Epidermal melanocyte (primary cell): ENCODE results near the gene ADGRD1.

Experiments used
- DNase-seq: peaks from one replicate; pipeline ENCODE4 v3.0.0; 2011; ENCODE audit warnings: low spot score; ENCODE audit not compliant: insufficient read length

Gene ADGRD1

GRCh38 chr12:131041968-131042833, 88.5 kb downstream of the ADGRD1 start:
- DNase-seq: no peak

DNA sequence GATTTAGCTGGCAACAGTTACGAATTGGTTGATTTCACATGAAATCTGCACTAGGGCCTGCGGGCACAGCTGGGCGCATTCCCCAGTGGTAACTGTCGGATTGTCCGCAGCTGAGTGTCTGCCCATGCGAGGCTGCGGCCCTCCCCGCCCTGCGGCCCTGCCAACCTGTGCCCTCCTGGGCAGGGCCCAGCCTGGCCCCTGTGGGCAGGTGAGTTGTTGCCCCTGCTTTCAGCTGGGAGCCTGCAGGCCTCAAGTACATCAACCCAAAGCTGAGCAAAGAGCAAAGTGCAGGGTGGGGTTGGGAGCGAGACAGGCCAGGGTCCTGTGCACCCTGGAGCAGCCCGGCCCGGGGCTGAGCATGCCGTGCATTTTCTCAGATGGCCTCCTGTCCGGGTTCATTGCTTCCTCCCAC, 89.1 kb downstream of the ADGRD1 start:
- DNase-seq: no peak

DNA sequence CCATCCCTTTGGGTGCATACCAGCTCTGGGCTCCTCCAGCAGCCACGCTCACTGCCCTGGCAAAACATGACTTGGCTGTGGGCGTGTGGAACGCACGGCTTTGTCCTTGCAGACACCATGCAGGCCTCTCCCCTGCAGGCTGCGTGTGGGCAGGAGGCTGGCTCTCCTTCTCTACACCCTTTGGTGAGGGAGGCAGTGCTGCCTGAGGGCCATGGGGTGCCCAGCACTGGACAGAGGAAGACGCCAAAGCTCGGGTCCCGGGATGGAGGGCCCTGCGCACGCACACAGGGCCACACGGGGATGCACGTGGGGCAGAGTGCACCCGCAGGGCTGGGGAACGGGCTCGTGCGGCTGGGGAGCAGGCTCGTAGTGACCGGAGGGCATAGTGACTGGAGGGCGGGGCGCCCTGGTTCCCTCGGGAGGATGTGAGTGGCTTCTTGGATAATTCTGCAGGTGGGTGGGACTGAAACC, 89.7 kb downstream of the ADGRD1 start:
- DNase-seq: no peak

GRCh38 chr12:131044136-131044535, 90.4 kb downstream of the ADGRD1 start:
- DNase-seq: no peak

DNA sequence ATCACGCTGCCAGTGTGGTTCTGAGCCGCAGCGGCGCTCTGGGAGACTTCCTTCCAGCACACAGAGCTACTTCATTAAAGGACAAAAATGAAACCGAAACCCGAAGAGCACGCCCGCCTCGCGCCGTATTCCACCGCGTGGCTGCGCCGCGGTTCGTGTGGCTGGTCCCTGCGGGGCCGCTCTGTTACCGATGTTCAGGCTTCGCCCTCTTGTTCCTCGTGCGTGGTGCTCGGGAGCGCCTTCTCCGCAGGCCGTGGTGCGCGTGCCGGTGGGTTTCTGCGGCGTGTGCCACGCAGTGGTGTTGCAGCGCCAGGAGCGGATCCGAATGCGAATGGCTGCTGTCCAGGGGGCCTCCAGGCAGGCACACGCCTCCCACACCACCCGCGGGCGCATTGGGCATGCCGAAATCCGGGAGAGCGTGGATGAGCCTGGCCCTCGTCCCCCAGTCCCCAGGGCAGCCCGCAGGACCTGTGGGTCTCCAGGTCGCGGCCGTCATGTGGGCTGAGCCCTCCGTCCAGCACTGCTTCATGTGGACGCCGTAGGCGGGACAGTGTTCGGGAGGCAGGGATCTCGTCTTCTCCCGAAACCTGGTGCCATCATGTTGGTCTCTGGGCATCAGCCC, 91.2 kb downstream of the ADGRD1 start:
- DNase-seq: no peak

DNA sequence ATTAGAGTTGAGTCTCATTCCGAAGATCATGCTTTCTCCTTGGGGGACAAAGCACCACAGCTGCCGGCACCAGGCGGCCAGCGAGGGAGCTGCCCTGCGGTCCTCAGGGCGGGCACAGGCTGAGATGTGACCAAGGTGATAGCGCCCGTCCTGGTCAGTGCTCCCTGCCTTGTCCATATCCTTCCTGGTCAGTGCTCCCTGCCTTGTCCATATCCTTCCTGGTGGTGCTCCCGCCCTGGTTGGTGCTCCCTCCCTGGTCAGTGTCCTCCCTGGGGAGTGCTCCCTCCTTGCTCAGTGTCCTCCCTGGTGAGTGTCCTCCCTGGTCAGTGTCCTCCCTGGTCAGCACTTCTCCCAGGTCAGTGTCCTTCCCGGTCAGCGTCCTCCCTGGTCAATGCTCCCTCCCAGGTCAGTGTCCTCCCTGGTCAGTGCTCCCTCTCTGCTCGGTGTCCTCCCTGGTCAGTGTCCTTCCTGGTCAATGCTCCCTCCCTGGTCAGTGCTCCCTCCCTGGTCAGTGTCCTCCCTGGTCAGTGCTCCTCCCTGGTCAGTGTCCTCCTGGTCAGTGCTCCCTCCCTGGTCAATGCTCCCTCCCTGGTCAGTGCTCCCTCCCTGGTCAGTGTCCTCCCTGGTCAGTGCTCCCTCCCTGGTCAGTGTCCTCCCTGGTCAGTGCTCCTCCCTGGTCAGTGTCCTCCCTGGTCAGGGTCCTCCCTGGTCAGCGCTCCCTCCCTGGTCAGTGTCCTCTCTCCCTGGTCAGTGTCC, 92.2 kb downstream of the ADGRD1 start:
- no peak for DNase-seq

- DNase-seq: no peak
Observed at GRCh38 chr12:131046813-131047788, 93.4 kb downstream of the ADGRD1 start.

DNA sequence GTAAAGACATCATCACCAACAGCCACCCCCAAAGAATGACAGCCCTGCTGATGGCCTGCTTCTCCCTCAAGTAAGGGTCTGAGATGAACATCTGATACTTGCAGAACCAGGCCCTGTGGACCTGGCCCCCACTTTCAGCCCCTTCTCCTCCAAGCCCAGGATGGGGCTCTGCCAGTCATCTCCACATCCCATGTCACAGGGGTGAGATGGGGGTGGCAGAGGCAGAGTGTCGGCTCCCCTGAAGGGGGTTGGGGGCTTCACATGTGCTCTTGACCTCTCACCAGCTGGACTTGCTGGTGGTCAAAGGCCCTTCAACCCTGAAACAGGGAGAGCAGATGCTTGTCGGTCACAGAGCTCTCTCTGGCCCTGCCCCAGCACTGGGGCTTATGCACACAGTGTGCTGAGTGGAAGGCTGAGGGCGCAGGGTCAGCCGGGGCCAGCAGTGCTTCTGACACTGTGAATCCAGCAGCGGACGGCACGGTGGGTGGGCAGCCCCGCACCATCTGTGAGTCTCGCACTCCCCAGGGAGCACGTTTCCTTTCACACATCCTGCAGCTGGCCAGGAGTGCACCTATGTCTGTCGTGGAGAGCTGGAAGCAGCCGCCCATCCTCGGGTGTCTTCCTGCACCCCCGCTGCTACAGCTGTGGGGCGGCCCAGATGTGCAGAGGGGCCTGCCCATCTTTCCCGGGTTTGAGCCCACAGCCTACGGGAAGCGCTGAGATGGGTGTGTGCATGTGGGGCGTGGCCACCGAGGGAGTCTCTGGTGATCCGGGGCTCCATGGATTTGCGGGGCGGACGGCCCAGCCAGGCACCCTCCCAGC, 94.3 kb downstream of the ADGRD1 start:
- DNase-seq: no peak

- no peak for DNase-seq
Observed at GRCh38 chr12:131048611-131048990, 94.9 kb downstream of the ADGRD1 start.

DNA sequence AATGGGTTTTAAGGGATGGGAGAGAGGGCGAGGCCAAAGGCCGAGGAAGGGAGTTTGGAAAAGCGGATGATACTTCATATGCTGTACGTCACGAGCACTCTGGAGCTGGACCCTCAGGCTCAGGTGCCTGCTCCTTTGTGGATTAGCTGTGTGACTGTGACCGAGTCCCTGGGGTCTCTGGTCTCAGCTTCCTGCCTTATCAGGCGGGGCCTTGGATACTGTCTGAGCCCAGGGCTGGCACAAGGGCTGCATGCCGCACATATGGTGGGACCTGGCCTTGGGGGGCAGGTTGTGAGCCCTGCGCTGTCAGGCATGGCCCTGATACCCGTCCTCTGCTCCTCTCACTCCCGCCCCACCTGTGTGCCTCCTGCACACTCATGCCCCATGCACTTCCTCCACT, 95.3 kb downstream of the ADGRD1 start:
- no peak for DNase-seq

DNA sequence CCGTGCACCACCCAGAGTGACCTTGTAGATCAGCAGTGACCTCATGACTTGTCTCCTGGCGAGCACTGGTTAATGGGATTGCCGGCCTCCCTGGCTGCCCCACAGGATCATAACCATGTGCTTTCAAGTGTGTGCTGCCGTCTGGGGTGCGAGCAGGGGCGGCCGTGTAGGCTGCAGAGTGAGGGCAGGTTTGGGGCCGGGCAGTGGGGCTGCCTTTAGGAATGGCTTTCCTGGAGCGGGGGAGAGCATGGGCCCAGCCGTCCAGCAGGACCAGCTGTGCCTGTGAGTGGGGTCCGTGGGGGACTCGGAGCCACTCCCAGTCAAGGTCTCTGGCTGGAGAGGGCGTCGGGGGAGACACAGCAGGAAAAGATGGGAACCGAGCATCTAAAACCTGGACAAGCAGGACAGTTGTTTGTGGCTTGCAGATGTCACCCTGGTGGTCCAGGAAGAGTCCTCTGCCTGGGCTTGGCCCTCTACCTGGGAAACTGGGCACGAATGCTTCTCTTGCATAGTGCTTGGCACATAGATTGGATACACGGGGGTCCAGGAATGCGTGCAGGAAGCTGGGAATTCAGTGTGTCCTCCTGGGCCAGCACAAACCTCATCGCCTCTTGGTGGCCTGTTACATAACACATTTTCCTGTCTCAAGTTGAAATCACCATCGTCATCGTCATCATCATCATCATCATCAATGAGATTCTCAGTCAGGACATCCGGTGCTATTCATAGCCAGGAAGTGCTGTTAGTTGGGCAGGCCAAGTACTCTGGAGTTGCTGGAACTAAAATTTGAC, 96.0 kb downstream of the ADGRD1 start:
- DNase-seq: no peak

DNA sequence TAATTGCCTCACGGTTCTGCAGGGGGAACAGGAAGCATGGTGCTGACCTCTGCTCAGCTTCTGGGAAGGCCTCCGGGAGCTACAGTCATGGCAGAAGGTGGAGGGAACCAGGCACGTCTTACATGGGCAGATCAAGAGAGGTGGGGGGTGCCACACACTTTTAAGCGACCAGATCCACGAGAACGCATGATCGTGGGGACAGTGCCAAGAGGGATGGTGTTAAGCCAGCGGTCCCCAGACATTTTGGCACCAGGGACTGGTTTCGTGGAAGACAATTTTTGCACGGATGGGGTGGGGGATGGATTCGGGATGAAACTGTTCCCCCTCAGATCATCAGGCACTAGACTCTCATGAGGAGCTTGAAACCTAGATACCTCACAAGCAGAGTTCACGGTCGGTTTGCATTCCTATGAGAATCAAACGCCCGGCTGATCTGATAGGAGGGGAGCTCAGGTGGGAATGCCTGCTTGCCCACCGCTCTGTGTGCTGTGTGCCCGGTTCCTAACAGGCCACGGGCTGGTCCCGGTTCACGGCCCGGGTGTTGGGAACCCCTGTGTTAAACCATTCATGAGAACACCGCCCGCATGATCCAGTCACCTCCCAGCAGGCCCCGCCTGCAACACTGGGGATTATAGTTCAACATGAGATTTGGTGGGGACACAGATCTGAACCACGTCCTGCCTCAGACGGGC, 96.9 kb downstream of the ADGRD1 start:
- no peak for DNase-seq

DNA sequence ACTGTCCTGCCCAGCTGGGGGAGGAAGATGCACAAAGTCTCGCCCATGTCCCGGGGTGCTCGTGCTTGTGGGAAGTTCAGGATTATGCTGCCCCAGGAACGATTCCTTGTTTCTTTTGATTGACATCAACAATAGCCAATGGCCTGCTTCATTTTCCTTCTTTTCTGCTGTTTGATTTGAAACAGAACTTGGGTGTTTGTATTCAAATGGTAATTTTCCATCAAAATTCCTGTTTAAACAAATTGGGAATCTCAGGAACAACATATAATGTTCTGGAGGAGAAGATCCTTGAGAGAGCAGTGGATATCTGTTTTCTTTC, 97.4 kb downstream of the ADGRD1 start:
- DNase-seq: no peak

DNA sequence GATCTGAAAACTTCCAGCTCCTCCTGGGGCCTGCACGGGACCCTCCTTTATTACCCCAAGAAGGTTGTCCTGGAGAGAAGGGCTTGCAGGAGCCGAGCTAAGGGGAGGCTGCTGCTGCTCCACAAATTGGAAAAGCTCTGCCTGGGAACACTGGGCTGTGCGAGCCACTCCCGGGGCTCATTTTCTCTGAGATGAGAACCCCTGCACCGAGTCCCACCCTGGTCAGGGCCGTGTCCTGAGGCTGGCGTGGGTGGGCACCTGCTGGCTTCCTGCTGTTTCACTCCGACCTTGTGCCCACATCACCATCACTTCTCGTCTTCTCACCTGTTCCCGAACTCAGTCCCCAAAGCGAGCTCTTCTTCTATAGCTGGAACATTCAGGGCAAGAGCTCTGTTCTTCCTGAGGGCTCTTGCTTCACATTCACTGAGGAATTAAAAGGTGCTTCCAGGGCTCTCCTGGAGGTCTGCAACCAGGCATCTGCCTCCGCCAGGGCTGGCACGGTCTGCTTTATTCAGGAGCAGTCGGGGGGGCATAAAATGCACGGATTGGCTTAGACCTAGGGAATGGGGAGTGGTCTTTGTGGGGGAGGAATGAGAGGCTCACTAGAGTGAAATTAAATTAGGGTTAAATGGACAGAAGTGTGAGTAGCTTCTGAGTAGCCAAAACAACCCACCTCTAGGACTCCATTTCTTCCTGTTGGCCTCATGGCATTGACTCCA, 98.5 kb downstream of the ADGRD1 start:
- no peak for DNase-seq

DNA sequence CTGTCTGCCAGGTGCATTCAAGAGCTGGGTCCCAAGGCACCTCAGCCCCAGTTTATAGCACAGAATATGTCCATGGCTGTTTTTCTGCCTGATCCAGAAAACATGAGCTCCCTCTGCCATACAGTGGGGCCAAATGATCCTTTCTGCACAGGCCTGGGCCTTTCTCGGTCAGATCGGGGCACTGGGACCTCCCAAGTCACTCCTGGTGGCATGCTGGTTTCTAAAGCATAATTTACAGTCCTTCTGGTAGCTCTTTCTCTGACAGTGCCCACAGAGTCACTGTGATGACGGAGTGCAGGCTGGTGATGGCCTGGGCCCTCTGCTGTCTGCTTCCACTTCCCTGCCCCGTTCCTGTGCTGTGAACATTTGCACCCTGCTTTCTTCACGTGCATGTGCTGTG, 99.2 kb downstream of the ADGRD1 start:
- DNase-seq: no peak

GRCh38 chr12:131053567-131053966, 99.9 kb downstream of the ADGRD1 start:
- DNase-seq: no peak

DNA sequence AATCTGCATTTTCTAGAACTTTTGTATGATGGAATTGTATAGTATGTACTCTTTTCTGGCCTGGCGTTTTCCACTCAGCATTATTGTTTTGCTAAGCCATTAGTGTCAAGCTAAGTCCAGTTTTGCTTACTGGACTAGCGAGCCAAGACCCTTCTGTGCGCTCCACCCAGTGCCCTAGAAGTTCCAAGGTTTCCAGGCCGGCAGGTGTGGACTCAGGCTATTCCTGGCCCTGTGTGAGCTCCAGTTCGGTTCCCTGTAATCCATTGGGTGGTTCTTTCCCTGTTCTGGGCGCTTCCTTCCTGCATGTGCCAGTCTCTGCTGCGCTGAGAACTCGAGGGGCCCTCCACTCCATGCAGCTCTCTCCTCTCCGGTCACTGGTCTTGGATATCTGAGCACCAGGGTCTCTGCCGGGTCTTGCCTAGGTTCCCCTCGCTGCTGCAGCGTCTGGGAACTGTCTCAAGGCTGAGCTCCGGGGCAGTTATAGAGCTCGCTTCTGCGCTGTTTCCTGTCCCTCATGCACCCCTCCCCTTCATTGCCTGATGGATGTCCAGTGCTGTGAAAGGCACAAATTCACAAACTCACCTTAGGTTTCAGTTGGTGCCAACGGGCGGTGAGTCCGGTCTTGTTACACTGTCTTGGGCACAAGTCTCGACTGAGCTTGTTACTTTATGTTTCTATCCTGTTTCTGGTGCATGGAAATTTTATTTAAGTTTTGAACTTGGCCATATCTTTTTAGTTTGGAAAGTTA, 100.8 kb downstream of the ADGRD1 start:
- DNase-seq: no peak

GRCh38 chr12:131055093-131055465, 101.4 kb downstream of the ADGRD1 start:
- no peak for DNase-seq
